ENCODE measurements around the gene PDGFRA.

Gene PDGFRA

DNA sequence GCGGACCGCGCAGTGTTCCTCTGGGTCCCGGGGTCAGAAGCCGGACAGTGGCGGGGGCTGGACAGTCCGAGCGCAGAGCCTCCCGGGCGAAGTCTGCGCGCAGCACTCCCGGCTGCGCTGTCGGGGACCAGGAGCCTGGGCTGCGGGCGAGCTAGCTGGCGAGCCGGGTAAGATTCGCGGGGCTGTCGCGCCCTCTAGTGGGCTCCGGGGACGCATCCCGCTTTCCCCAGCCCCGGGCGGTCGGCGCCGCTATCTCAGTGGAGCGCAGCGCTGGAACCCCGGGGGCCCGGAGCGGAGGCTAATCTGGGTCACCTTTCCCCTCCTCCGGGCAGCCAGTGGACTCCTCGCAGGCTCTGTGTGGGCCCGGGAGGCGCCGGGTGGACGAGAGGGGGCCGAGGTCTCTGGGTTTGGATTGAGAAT is 4.2 kb downstream of the PDGFRA start (continued):
- TF ChIP-seq WT1 (tag by site-specific recombination; IDR thresholded peaks at IDR 0.05): no peak
- TF ChIP-seq, protein P1, sequence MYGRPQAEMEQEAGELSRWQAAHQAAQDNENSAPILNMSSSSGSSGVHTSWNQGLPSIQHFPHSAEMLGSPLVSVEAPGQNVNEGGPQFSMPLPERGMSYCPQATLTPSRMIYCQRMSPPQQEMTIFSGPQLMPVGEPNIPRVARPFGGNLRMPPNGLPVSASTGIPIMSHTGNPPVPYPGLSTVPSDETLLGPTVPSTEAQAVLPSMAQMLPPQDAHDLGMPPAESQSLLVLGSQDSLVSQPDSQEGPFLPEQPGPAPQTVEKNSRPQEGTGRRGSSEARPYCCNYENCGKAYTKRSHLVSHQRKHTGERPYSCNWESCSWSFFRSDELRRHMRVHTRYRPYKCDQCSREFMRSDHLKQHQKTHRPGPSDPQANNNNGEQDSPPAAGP (tag by site-specific recombination; IDR thresholded peaks at IDR 0.05): no peak
- TF ChIP-seq ZNF140 (tag by site-specific recombination; IDR thresholded peaks at IDR 0.05): no peak
- TF ChIP-seq ZNF350 (tag by site-specific recombination; IDR thresholded peaks at IDR 0.05): no peak
- TF ChIP-seq RBAK (tag by site-specific recombination; IDR thresholded peaks at IDR 0.05): no peak
- no peak; the same call in 1 of the 2 replicates for TF ChIP-seq ZNF600 (tag by site-specific recombination; IDR thresholded peaks at IDR 0.05)
- peak; percentile 96 for TF ChIP-seq ZSCAN30 (tag by site-specific recombination; IDR thresholded peaks at IDR 0.05)
- TF ChIP-seq, protein P2, sequence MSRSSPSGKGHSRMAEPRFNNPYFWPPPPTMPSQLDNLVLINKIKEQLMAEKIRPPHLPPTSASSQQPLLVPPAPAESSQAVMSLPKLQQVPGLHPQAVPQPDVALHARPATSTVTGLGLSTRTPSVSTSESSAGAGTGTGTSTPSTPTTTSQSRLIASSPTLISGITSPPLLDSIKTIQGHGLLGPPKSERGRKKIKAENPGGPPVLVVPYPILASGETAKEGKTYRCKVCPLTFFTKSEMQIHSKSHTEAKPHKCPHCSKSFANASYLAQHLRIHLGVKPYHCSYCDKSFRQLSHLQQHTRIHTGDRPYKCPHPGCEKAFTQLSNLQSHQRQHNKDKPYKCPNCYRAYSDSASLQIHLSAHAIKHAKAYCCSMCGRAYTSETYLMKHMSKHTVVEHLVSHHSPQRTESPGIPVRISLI (tag by site-specific recombination; IDR thresholded peaks at IDR 0.05): no peak
- TF ChIP-seq ZNF426 (tag by site-specific recombination; IDR thresholded peaks at IDR 0.05): no peak
- TF ChIP-seq ZNF473 (tag by site-specific recombination; IDR thresholded peaks at IDR 0.05): no peak
- TF ChIP-seq ZNF660 (tag by site-specific recombination; IDR thresholded peaks at IDR 0.05): no peak
- TF ChIP-seq, protein P3, sequence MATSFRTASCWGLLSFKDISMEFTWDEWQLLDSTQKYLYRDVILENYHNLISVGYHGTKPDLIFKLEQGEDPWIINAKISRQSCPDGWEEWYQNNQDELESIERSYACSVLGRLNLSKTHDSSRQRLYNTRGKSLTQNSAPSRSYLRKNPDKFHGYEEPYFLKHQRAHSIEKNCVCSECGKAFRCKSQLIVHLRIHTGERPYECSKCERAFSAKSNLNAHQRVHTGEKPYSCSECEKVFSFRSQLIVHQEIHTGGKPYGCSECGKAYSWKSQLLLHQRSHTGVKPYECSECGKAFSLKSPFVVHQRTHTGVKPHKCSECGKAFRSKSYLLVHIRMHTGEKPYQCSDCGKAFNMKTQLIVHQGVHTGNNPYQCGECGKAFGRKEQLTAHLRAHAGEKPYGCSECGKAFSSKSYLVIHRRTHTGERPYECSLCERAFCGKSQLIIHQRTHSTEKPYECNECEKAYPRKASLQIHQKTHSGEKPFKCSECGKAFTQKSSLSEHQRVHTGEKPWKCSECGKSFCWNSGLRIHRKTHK (tag by site-specific recombination; IDR thresholded peaks at IDR 0.05): no peak
- no peak for TF ChIP-seq ZBTB7A (tag by site-specific recombination; IDR thresholded peaks at IDR 0.05; ENCODE audit: low read depth)
- TF ChIP-seq, protein P4, sequence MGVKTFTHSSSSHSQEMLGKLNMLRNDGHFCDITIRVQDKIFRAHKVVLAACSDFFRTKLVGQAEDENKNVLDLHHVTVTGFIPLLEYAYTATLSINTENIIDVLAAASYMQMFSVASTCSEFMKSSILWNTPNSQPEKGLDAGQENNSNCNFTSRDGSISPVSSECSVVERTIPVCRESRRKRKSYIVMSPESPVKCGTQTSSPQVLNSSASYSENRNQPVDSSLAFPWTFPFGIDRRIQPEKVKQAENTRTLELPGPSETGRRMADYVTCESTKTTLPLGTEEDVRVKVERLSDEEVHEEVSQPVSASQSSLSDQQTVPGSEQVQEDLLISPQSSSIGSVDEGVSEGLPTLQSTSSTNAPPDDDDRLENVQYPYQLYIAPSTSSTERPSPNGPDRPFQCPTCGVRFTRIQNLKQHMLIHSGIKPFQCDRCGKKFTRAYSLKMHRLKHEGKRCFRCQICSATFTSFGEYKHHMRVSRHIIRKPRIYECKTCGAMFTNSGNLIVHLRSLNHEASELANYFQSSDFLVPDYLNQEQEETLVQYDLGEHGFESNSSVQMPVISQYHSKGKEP (tag by site-specific recombination; IDR thresholded peaks at IDR 0.05): no peak
- no peak for TF ChIP-seq ZNF16 (tag by site-specific recombination; IDR thresholded peaks at IDR 0.05; ENCODE audit: low read depth)
- no peak for TF ChIP-seq YY2 (tag by site-specific recombination; IDR thresholded peaks at IDR 0.05)
- peak; percentile 46 for TF ChIP-seq ZBTB20 (tag by site-specific recombination; IDR thresholded peaks at IDR 0.05)
- no peak for TF ChIP-seq KLF16 (tag by site-specific recombination; IDR thresholded peaks at IDR 0.05)
- TF ChIP-seq ZNF184 (tag by site-specific recombination; IDR thresholded peaks at IDR 0.05): 0 out of 2 replicates have a peak, but pooled peaks have one; percentile 56
- TF ChIP-seq ZNF449 (tag by site-specific recombination; IDR thresholded peaks at IDR 0.05): no peak
- no peak for TF ChIP-seq YY1 (tag by site-specific recombination; IDR thresholded peaks at IDR 0.05)
- TF ChIP-seq ZFHX2 (tag by site-specific recombination; conservative IDR thresholded peaks at IDR 0.05): no peak
- TF ChIP-seq ZNF677 (tag by site-specific recombination; IDR thresholded peaks at IDR 0.05): no peak
- TF ChIP-seq ZNF112 (tag by site-specific recombination; IDR thresholded peaks at IDR 0.05): no peak
- TF ChIP-seq ZSCAN16 (tag by site-specific recombination; IDR thresholded peaks at IDR 0.05): no peak
- no peak for TF ChIP-seq ZNF155 (tag by site-specific recombination; IDR thresholded peaks at IDR 0.05)
- TF ChIP-seq PRDM6 (tag by site-specific recombination; IDR thresholded peaks at IDR 0.05): no peak
- TF ChIP-seq ZNF501 (tag by site-specific recombination; IDR thresholded peaks at IDR 0.05): no peak
- no peak for TF ChIP-seq PRDM4 (tag by site-specific recombination; IDR thresholded peaks at IDR 0.05)
- TF ChIP-seq ZNF654 (tag by site-specific recombination; IDR thresholded peaks at IDR 0.05; ENCODE audit: low read depth): peak; percentile 78
- TF ChIP-seq ZNF274 (IDR thresholded peaks at IDR 0.05; ENCODE audit: low read length): no peak
- TF ChIP-seq ZNF274 (tag by site-specific recombination; IDR thresholded peaks at IDR 0.05; ENCODE audit: borderline replicate concordance): no peak

Data from HEK293 (cell line).